ENCODE data around the gene APBB1IP.
"Not testable (repeated sequence)": the region's sequence is repeated elsewhere in the genome, so short reads cannot be mapped to it uniquely, and the experiment has no call there.

Gene APBB1IP

DNA sequence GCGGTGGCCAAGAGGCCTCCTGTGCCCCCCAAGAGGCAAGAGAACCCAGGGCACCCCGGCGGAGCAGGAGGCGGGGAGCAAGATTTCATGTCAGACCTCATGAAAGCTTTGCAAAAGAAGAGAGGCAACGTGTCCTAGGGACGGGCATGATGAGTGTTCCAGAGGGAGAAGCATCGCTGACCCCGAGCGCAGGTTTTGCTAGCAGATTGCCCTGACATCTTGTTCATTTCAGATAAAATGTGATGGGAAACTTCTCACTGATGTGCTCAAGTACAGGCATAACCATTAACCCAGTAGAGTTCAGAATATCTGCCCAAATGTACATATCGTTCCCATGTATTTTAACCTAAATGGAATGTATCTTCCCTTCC lies 129.2 kb downstream of the APBB1IP start:
- no peak for DNase-seq

DNA sequence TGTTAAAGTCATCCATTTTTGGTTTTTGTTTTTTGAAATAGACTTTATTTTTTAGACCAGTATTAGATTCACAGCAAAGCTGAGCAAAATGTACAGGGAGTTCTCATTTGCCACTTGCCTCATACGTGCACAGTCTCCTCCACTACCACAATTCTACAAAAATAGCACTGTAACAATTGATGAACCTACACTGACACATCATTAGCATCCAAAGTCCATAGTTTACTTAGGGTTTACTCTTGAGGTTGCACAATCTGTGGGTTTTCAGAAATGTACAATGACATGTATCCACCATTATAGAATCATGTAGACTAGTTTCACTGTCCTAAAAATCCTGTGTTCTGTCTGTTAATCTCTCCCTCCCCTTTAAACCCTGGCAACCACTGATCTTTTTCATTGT lies 133.5 kb downstream of the APBB1IP start:
- DNase-seq, result no peak

GRCh38 chr10:26573674-26574073 lies 135.5 kb downstream of the APBB1IP start:
- no peak for DNase-seq

DNA sequence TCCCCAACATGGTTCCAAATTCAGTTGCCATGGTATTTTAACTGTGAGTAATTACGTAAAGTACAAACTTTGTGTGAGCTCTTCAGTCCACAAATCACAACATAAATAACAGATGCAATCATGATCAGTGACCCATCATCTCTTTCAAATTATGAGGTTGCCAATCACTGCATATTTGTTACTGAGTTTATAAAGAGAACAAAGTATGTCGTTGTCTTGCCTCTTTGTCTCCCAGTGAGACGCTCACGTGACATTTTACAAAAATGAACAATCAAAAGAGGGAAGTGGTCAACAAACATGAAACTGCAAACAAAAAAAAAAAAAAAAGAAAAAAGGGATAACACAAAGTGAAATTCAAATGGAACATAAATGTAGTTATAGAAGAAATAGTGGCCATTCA lies 136.6 kb downstream of the APBB1IP start:
- no peak for DNase-seq

- DNase-seq, result not testable (repeated sequence)
These were observed 140.2 kb downstream of the APBB1IP start for GRCh38 chr10:26578371-26578770.

DNA sequence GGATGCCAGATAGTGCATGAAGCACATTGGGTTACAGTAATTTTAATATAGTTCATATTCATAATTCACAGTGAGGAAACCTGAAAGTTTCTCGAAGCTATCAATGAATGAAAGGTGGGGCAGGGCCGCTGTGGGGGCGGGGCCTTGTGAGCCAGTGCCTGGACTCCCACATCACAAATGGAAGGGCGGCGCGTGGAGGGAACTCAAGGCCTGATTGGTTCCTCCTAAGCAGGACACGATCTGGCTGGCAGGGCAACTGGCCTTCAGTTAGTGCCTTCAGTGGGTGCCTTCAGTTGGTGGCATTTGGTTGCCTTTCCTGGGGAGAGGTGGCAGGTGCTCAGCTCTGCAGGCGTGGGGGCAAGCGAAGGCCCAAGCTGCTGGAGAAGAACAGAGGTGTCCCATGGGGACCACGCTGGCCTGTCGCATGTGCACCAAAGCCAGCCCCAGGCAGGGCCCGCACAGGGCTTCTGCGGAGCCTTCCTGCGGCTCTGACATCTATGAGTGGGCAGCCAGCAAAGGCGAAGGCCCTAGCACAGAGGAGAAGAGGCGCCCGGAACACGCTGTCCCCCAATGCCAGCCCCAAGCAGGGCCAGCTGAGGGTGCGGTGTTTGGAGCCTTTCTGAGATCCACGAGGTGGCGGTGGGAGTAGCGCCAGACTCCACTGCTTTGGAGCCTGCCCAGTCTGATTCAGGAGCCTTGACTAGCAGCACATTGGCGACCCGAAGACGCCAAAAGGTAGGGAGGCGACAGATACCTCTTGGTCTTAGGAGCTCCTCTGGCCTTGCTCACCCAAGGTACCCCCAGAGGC lies 141.3 kb downstream of the APBB1IP start:
- no peak for DNase-seq

GRCh38 chr10:26586211-26586610 lies 148.1 kb downstream of the APBB1IP start:
- no peak for DNase-seq

DNA sequence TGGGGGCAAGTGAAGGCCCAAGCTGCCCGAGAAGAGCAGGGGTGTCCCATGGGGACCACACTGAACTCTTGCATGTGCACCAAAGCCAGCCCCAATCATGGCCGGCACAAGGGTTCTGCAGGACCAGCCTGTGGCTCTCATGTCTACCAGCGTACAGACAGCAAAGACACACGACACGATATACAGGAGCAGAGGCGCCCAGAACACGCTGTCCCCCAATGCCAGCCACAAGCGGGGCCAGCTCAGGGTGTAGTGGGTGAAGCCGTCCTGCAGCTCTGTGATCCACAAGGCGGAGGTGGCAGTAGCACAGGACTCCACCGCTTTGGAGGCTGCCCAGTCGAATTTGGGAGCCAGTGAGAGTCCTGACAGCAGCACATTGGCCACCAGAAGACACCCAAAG lies 150.5 kb downstream of the APBB1IP start:
- no peak for DNase-seq

GRCh38 chr10:26589813-26590212 lies 151.7 kb downstream of the APBB1IP start:
- DNase-seq, result not testable (repeated sequence)

- no peak for DNase-seq
These were observed 155.8 kb downstream of the APBB1IP start for GRCh38 chr10:26593896-26594295.

DNA sequence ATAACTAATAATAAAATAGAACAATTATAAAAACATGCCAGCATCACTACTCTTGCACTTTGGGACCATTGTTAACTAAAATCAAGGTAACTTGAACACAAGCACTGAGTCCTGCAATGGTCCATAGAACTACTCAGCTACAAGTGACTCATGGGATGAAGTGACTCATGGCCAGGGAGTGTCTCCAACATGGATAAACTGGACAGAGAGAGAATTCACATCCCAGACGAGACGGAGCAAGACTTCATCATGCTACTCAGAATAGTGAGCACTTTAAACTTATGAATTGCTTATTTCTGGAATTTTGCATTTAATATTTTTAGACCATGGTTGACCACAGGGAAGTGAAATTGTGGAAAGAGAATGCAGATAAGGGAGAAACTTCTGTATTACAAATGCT lies 165.1 kb downstream of the APBB1IP start:
- DNase-seq, result not testable (repeated sequence)

DNA sequence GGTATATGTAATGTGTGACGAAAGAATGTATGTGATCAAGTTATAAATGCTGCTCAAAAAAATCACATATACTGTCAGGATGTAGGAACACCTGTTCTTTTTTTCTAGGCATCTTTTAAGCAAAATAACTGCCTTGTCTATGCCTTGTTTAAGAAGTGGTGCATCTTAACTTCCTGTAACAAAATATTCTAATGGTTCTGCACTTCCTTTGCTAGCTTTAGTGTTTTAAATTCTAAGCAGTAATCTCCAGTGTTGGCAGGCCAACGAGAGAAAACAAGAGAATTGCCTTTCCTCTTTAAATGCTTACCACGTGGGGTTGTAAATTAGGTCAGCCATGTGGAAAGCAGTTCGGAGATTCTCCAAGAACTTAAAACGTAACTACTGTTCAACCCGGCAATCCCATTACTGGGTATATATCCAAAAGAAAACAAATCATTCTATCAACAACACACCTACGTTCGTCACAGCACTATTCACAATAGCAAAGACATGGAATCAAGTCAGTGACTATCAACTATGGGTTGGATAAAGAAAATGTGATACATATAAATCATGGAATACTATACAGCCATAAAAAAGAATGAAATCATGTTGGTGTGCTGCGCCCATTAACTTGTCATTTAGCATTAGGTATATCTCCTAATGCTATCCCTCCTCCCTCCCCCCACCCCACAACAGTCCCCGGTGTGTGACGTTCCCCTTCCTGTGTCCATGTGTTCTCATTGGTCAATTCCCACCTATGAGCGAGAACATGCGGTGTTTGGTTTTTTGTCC lies 166.4 kb downstream of the APBB1IP start:
- DNase-seq, result not testable (repeated sequence)

GRCh38 chr10:26606389-26606877 lies 168.3 kb downstream of the APBB1IP start:
- DNase-seq, result not testable (repeated sequence)

GRCh38 chr10:26612151-26612915 lies 174.2 kb downstream of the APBB1IP start:
- no peak for DNase-seq
